ENCODE measurements around the gene KCNF1. TPM values are rescaled to one million over a fixed set of nuclear protein-coding genes. Genes with fewer than 3 reads are reported as not detected.

Gene KCNF1
- total RNA-seq, 1 donor = not detected

GRCh38 chr2:10885094-10885860 is 26.5 kb upstream of the KCNF1 start:
- H3K4me3 ChIP-seq (ENCODE audit: low read depth, low read length) = no peak overlapping the region
- DNase-seq (ENCODE audit: low read depth) = no peak
- no peak for TF ChIP-seq CTCF (IDR thresholded peaks at IDR 0.05; ENCODE audit: insufficient read depth, low read depth, low read length)

GRCh38 chr2:10887476-10887875 is 24.3 kb upstream of the KCNF1 start:
- DNase-seq (ENCODE audit: low read depth) = no peak
- TF ChIP-seq CTCF (IDR thresholded peaks at IDR 0.05; ENCODE audit: insufficient read depth, low read depth, low read length) = no peak
- H3K4me3 ChIP-seq (ENCODE audit: low read depth, low read length) = no peak overlapping the region

- TF ChIP-seq CTCF (IDR thresholded peaks at IDR 0.05; ENCODE audit: insufficient read depth, low read depth, low read length) = no peak
- DNase-seq (ENCODE audit: low read depth) = no peak
- no peak overlapping the region for H3K4me3 ChIP-seq (ENCODE audit: low read depth, low read length)
Observed at GRCh38 chr2:10889651-10890215, 22.0 kb upstream of the KCNF1 start.

GRCh38 chr2:10890706-10891270 is 20.9 kb upstream of the KCNF1 start:
- no peak overlapping the region for H3K4me3 ChIP-seq (ENCODE audit: low read depth, low read length)
- no peak for TF ChIP-seq CTCF (IDR thresholded peaks at IDR 0.05; ENCODE audit: insufficient read depth, low read depth, low read length)

GRCh38 chr2:10891390-10891789 is 20.3 kb upstream of the KCNF1 start:
- no peak for DNase-seq (ENCODE audit: low read depth)
- TF ChIP-seq CTCF (IDR thresholded peaks at IDR 0.05; ENCODE audit: insufficient read depth, low read depth, low read length) = no peak
- H3K4me3 ChIP-seq (ENCODE audit: low read depth, low read length) = no peak overlapping the region

More at GRCh38 chr2:10890706-10891270, 20.9 kb upstream of the KCNF1 start:
- no peak for DNase-seq (ENCODE audit: low read depth)

GRCh38 chr2:10891848-10892247 is 19.9 kb upstream of the KCNF1 start:
- H3K4me3 ChIP-seq (ENCODE audit: low read depth, low read length) = no peak overlapping the region
- no peak for TF ChIP-seq CTCF (IDR thresholded peaks at IDR 0.05; ENCODE audit: insufficient read depth, low read depth, low read length)
- no peak for DNase-seq (ENCODE audit: low read depth)

All from fibroblast of villous mesenchyme (primary cell).